GM12892 (cell line): ENCODE measurements around the gene DYNC2H1.

Experiments used
- DNase-seq: peaks from one replicate; pipeline ENCODE4 v3.0.0; 2011; ENCODE audit not compliant: insufficient read length
- FAIRE-seq: peaks from 2 replicates; lab custom pipeline; 2011; peaks lifted over from hg19 to GRCh38; lab: Jason Lieb, UNC
- POLR2A ChIP-seq: IDR thresholded peaks from 2 replicates; pipeline ENCODE4 v1.6.1; 2011; ENCODE audit warnings: low read depth, low read length, control low read depth
- POLR2AphosphoS5 ChIP-seq: IDR thresholded peaks from 2 replicates; pipeline ENCODE4 v1.6.1; 2011; ENCODE audit warnings: low read depth, low read length, control low read depth
- TAF1 ChIP-seq: IDR thresholded peaks from 2 replicates; pipeline ENCODE4 v1.6.1; 2011; ENCODE audit warnings: low read depth, mild to moderate bottlenecking, control low read depth, low read length, borderline replicate concordance

DYNC2H1 gene

DNA sequence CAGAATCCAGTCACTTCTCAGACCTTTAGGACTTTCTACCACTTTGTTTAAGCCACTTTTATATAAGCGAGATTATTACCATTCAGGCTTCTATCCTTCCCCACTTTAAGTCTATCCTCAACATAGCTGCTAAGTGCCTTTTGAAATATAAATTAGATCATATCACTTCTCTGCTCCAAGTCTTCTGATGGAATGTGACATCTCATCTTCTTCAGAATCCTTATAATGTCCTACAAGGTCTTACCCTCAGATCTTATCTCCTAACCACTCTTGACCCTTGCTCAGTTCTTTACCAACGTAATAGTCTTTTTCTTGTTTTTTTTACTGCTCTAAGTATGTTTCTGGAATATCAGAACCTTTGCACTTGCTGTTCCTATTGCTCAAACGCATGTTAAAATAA lies 188.7 kb downstream of the DYNC2H1 start:
- DNase-seq (no peak), FAIRE-seq (no peak)
- TF ChIP-seq POLR2AphosphoS5 (no peak), POLR2A (no peak), TAF1 (no peak)

- FAIRE-seq (no peak), DNase-seq (no peak)
- TF ChIP-seq TAF1 (no peak), POLR2A (no peak), POLR2AphosphoS5 (no peak)
Observed at GRCh38 chr11:103315248-103315647, 206.0 kb downstream of the DYNC2H1 start.

DNA sequence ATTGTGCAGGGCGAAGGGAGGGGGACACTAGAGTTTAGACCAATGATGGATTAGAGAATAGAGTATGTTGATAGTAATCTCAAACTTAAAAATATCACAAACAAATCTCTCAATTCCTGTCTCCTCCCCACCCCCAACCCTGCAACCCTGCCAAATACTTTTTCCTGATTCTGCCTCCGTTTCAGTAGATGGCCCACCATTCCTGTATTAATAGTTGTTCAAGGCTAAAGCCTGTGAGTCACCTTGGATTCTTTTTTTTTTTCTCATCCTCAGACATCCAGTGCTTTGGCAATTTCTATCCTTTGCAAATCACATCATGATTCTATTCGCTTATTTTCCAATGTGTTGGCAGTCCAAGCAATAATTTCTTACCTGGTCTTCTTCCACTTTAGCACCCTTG lies 207.9 kb downstream of the DYNC2H1 start:
- FAIRE-seq (no peak), DNase-seq (no peak)
- TF ChIP-seq TAF1, result no peak
- TF ChIP-seq POLR2AphosphoS5, result no peak
- no peak for TF ChIP-seq POLR2A

GRCh38 chr11:103322821-103323220 lies 213.6 kb downstream of the DYNC2H1 start:
- DNase-seq (no peak), FAIRE-seq (no peak)
- no peak for TF ChIP-seq POLR2AphosphoS5
- no peak for TF ChIP-seq POLR2A
- TF ChIP-seq TAF1, result no peak

DNA sequence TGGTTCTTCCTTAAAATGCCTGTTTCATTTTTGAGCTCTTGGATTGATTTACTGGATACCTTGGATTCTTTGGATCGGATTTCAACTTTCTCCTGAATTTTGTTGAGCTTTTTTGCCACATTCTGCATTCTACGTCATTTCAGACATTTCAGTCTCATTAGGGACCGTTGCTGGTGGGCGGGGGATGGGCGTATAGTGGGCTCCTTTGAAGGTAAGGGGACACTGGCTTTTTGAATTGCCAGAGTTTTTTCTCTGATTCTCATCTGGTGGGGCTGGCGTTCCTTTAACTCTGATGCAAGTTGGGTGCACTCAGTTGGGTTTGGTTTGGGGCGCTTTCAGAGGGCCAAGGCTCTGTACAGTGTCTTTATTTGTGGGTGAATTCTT lies 216.5 kb downstream of the DYNC2H1 start:
- DNase-seq (no peak), FAIRE-seq (no peak)
- no peak for TF ChIP-seq POLR2A
- TF ChIP-seq POLR2AphosphoS5, result no peak
- no peak for TF ChIP-seq TAF1

DNA sequence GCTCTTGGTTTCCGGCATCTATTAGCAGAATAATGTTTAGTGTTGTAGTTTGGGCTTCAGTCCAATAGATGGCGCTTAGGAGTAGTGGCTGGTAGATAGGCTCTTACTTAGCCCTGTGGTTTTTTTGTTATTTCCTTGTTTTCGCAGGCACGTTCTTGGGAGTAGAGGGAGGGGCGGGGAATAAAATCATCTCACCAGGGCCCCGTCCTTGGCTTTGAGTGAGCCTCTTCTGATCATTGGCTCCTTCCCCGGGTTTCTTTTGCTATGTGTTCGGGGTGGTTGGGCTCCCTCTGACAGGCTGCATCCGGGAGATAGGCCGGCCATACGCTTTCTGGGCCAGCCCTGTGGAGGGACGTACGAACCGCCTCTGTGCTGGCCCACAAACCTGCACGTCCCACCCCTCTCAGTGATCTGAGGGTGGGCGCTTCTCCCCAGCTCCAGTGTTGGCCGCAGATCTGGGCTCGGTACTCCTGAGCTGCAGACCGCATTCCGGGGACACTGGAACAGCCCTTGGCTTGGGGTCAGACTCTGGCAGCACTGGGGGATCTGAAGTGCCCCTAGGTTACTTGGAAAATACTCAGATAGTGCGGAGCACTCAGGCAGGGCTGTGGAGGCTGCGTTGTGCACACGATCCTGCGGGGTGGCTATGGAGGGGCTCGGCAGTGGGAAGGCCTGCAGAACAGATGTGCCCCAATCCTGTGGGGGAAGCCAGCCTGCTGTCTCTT lies 217.0 kb downstream of the DYNC2H1 start:
- FAIRE-seq (peak; percentile 93), DNase-seq (peak; percentile 11)
- TF ChIP-seq POLR2A (no peak), TAF1 (no peak), POLR2AphosphoS5 (no peak)

DNA sequence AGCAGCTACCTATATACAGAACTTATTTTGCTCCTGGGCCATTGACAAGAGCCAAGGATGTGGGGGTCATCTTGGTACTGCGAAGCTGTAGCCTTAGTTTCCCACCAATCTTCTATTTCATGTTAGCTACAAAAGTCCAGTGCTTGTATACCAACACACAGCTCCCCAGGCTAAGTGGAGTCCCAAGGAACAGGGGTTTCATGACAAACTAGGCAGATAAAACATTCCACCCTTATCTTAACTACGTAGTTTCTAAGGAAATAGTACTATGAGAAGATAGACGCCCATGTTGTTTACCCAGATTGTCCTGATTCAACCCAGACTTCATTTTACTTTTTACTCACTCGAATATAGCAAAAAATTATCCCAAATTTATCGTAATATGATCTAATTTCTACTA lies 218.5 kb downstream of the DYNC2H1 start:
- DNase-seq (no peak), FAIRE-seq (no peak)
- no peak for TF ChIP-seq POLR2AphosphoS5
- TF ChIP-seq POLR2A, result no peak
- no peak for TF ChIP-seq TAF1

DNA sequence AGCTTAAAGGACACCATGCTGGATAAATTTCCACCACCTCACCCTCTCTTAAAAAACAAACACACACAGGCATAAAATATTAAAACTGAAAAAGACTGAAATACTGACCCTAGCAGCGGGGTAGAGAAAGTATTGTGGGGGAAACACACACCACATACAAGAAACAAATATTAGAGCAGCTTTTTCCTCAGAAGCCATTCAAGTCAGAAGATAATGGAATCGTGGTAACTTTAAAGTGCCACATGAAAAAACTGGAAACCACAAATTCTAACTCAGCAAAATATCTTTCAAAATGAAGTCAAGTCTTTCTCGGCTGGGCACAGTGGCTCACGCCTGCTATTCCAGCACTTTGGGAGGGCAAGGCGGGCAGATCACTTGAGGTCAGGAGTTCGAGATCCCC lies 223.2 kb downstream of the DYNC2H1 start:
- DNase-seq, result no peak
- TF ChIP-seq POLR2AphosphoS5 (no peak), POLR2A (no peak), TAF1 (no peak)
- no peak for FAIRE-seq

DNA sequence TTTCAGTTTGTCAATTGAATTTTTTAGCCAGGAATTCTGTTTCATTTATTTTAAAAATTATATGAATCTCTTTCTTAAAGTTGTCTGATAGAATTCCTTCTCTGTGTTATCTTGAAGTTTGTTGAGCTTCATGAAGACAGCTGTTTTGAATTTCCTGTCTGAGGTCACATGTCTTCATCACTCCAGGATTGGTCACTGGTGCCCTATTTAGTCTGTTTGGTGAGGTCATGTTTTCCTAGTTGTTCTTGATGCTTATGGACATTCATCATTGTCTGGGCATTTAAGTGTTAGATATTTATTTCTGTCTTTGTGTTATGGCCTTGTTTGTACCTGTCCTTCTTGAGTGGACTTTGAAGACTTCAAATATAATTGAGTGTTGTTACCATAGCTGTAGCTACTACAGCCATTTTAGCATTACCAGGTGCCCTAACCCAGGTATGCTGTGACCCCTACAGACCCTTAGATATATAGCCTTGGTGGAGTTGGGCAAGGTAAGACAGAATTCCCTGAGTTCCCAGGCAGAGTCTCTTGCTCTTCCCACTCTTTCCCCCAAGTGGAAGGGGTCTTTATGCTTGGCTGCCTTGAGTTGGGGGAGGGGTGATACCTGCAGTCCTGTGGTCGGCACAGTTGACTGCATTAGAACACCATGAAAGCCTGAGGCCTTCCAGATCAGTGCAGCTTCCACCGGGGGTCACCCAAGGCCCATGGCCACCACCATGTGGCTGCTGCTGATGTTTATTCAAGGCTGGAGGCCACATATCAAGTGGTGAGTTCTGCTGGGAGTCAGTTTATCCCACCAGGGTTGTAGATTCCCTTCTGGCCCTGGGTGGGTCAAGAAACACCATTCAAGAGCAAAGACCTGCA lies 229.6 kb downstream of the DYNC2H1 start:
- DNase-seq, result no peak
- no peak for FAIRE-seq
- TF ChIP-seq POLR2A (no peak), POLR2AphosphoS5 (no peak), TAF1 (no peak)

DNA sequence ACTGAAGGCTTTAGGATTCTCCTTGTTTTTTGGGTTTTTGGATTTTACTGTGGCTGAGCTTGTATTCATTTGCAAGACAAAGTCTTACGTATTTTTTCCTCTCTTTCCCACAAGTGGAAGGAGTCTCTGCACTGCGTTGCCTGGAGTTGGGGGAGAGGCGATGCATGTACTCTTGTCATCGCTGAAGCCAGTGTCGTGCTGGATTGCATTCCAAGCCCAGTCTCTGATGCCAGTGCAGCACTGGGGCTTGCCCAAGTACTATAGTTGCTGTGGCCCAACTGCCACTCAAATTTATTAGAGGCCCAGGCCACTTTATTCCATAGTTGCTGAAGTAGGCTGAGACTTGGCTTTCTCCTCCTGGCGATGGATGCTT lies 230.2 kb downstream of the DYNC2H1 start:
- FAIRE-seq, result no peak
- no peak for TF ChIP-seq POLR2A
- TF ChIP-seq POLR2AphosphoS5, result no peak
- no peak for TF ChIP-seq TAF1
- no peak for DNase-seq

- no peak for FAIRE-seq
- no peak for TF ChIP-seq POLR2AphosphoS5
- TF ChIP-seq POLR2A, result no peak
- no peak for TF ChIP-seq TAF1
- no peak for DNase-seq
Observed at GRCh38 chr11:103340956-103341355, 231.7 kb downstream of the DYNC2H1 start.

GRCh38 chr11:103344886-103345285 lies 235.7 kb downstream of the DYNC2H1 start:
- no peak for FAIRE-seq
- no peak for DNase-seq
- no peak for TF ChIP-seq POLR2AphosphoS5
- no peak for TF ChIP-seq POLR2A
- TF ChIP-seq TAF1, result no peak
